ENCODE results near the gene TBPL2.
A peak's percentile ranks its signal among the peaks of the same experiment; 100 is the strongest.

TBPL2 gene

DNA sequence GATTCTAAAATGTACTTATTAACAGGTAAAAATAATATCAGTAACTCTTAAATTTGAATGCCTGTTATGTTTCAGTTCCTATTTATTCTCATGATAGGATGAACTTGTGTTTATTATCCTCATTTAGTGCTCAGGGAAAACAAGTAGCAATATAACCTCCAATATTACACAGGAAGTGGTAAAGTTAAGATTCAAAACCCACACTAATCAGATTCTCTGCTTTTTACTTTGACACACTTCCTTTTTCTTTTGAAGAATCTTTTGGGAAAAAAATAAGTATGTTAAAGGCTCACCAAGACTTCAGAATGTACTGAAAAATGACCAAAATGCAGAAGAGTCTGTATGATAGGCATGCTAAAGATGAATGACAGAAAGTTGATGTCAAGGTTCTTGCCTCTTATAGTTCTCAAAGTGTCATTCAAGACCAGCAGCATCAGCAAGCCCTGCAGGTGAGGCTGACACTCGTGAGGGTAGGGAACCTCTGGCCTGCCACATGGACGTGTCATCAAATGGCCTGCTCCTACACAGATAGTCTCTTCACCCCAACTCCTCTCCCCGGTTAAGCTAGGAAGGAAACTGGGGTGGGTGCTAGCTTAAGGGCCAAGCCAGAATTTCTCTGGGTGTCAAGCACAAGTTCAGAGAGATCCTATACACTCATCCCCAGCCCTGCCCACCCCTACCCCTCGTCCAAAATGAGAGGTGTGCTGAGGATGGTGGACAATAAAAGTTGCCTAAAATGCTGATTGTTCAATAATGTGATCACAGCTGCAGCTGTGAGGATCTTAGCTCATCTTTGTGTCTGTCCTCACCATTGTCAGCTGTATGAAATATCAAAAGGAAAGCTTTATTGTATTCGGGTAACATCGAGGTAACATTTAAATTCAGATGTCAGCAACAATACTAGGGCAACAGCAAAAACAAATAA lies 6.3 kb downstream of the TBPL2 start:
- DNase-seq (ENCODE audit: low read depth), result no peak
- TF ChIP-seq, protein P1, sequence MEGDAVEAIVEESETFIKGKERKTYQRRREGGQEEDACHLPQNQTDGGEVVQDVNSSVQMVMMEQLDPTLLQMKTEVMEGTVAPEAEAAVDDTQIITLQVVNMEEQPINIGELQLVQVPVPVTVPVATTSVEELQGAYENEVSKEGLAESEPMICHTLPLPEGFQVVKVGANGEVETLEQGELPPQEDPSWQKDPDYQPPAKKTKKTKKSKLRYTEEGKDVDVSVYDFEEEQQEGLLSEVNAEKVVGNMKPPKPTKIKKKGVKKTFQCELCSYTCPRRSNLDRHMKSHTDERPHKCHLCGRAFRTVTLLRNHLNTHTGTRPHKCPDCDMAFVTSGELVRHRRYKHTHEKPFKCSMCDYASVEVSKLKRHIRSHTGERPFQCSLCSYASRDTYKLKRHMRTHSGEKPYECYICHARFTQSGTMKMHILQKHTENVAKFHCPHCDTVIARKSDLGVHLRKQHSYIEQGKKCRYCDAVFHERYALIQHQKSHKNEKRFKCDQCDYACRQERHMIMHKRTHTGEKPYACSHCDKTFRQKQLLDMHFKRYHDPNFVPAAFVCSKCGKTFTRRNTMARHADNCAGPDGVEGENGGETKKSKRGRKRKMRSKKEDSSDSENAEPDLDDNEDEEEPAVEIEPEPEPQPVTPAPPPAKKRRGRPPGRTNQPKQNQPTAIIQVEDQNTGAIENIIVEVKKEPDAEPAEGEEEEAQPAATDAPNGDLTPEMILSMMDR (conservative IDR thresholded peaks at IDR 0.05; ENCODE audit: low read length), result no peak
- no peak overlapping the region for H3K4me3 ChIP-seq (ENCODE audit: low read length)

- H3K4me3 ChIP-seq (ENCODE audit: low read length), result no peak overlapping the region
- TF ChIP-seq, protein P1 (conservative IDR thresholded peaks at IDR 0.05; ENCODE audit: low read length), result no peak
- no peak for DNase-seq (ENCODE audit: low read depth)
Measured at GRCh38 chr14:55432628-55433027, 7.8 kb downstream of the TBPL2 start.

DNA sequence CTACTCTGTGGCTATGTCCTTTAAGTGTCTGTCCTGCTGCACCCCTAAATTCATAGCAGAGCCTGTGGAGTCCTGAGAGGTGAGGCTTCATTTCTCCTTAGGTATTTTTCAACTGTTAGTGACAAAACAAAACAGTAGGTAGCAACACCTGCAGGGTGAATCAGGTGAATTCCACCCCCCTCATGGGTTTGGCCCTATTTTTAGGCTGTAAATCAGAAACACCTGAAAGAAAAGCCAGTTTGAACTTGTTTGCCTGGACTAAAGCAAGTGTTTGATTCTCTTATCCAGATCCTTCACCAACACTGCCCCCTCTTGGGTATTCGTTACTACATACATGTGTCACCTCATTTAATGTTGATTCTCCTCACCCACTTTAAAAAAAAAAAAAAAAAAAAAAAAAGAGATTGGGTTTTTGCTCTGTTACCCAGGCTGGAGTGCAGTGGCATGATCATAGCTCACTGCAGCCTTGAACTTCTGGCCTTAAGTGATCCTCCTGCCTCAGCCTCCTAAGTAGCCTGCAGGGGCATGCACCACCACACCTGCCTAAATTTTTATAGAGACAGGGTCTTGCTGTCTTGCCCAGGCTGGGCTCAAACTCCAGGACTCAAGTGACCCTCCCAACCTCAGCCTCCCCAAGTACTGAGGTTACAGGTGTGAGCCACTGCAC lies 10.3 kb downstream of the TBPL2 start:
- DNase-seq (ENCODE audit: low read depth), result peak; percentile 82
- TF ChIP-seq, protein P1 (conservative IDR thresholded peaks at IDR 0.05; ENCODE audit: low read length), result peak; percentile 70
- no peak overlapping the region for H3K4me3 ChIP-seq (ENCODE audit: low read length)

DNA sequence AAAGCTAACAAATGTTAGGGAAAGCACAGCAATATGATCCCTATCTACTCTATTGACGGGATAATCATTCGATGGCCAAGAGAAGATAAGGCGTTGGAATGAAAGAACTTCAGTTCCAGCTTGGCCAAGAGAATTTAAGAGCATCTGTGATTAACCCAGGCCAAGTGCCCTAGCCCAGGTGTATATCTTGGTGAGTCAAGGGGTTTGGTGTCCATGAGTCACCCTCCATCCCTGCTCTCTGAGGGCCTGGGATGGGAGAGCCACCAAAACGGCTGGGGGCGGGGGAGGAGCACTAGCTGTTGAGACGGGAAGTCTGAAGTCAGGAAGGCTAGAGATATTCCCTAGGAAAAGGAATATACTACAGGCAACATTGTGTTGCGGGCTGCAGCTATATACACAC lies 13.0 kb downstream of the TBPL2 start:
- no peak for DNase-seq (ENCODE audit: low read depth)
- no peak overlapping the region for H3K4me3 ChIP-seq (ENCODE audit: low read length)
- TF ChIP-seq, protein P1 (conservative IDR thresholded peaks at IDR 0.05; ENCODE audit: low read length), result no peak

GRCh38 chr14:55426891-55427290 lies 13.5 kb downstream of the TBPL2 start:
- no peak for DNase-seq (ENCODE audit: low read depth)
- H3K4me3 ChIP-seq (ENCODE audit: low read length), result no peak overlapping the region
- TF ChIP-seq, protein P1 (conservative IDR thresholded peaks at IDR 0.05; ENCODE audit: low read length), result no peak

- no peak for DNase-seq (ENCODE audit: low read depth)
- TF ChIP-seq, protein P1 (conservative IDR thresholded peaks at IDR 0.05; ENCODE audit: low read length), result peak; percentile 30
- H3K4me3 ChIP-seq (ENCODE audit: low read length), result no peak overlapping the region
Measured at GRCh38 chr14:55425091-55425490, 15.3 kb downstream of the TBPL2 start.
